GM13977 (cell line): ENCODE results near the gene CXCL17.

Source experiments
- DNase-seq: peaks from one replicate; pipeline ENCODE4 v3.0.0; 2012; ENCODE audit warnings: low spot score
- CTCF ChIP-seq: IDR thresholded peaks from 2 replicates; pipeline ENCODE4 v1.5.1; 2012; ENCODE audit warnings: mild to moderate bottlenecking, control low read depth; ENCODE audit not compliant: insufficient read depth; ENCODE audit errors: extremely low read depth, missing control alignments
- in situ Hi-C: fragments of 300-500 bp; cut with MboI; formaldehyde crosslinking; loops from one replicate; pipeline ENCODE4 v1.12.0; 2022; ENCODE audit warnings: low sequenced_read_pairs, low pct_unique_long_range_greater_than_20kb, mixed read lengths, inconsistent platforms; ENCODE audit not compliant: unreplicated experiment

The CXCL17 gene

DNA sequence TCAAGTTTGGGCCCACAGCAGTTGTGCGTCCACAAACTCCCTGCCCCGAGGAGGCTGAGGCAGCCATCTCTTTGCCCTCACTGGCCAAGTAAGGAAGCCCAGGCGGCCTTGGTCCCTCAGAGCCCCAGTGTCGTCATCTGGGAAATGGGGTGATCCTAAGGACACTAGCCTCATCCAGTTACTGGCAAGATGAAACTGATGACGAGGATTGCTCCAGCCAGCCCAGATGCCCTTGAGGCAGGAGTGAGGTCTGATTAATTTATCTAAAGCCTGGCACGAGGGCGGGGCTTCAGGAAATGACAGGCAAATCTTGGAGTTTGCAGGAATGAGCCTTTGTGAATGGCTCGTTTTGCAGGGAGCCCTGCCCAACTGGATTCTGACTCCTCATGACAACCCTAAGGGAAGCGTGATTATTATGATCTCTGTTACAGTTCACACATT lies 21.1 kb downstream of the CXCL17 start:
- TF ChIP-seq CTCF = no peak
- in situ Hi-C loops = no loop called here

GRCh38 chr19:42421101-42421500 lies 21.6 kb downstream of the CXCL17 start:
- DNase-seq = no peak
- in situ Hi-C loops = no loop called here
- no peak for TF ChIP-seq CTCF

More for the DNA sequence above, 21.1 kb downstream of the CXCL17 start:
- DNase-seq = no peak

GRCh38 chr19:42420055-42420544 lies 22.6 kb downstream of the CXCL17 start:
- peak; percentile 88 for DNase-seq
- in situ Hi-C loops = no loop called here
- TF ChIP-seq CTCF = peak; percentile 93

DNA sequence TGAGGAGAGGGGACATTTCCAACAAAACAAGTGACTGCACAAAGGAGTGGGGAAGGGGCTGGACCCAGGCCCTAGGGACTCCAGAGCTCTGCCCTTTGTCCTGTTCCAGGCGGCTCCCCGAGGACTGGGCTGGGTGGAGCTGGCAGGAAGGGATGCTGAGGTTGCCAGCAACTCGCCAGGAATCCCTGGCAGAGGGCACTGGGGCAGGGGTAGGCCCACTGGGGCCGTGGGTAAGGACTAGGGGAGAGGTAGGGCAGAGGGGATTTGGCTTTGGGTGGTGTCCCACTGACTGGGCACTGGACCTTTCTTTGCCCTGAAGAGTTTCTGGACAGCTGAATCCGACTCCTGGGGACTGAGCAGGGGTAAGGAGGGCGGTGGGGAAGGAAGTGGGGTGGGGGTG lies 23.4 kb downstream of the CXCL17 start:
- TF ChIP-seq CTCF = no peak
- no peak for DNase-seq
- in situ Hi-C loops = no loop called here

- no peak for DNase-seq
- TF ChIP-seq CTCF = no peak
- in situ Hi-C loops = no loop called here
Observed at GRCh38 chr19:42412661-42413076, 30.1 kb downstream of the CXCL17 start.

DNA sequence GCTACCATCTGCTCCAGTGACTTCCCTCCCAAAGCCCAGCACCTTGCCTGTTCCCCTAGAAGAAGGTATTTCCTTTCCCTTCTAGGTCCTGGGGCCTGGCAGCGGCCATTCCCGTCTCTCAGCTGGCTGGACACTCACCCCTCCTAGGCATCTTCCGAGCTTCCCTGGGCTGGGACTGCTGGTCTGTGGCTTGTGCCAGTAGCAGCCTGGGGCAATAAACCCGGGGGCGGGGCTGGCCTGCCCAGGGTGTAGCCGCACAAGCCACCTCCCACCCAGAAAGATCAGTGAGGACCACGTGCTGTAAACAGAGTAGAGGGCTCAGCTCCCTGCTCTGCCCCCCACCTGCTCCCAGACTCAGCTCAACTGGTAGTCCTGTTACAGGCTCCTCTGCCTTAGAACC lies 30.5 kb downstream of the CXCL17 start:
- DNase-seq = no peak
- in situ Hi-C loops = no loop called here
- TF ChIP-seq CTCF = no peak
